H1 (cell line): Measurements from ENCODE around the gene PVR. TPM values are rescaled to one million over a fixed set of nuclear protein-coding genes. Genes with fewer than 3 reads are reported as not detected.

ENCODE experiments used
- ASH2L ChIP-seq: fragments of 200-600, 300-600 bp; sonication (generic); IDR thresholded peaks from one replicate; pipeline ENCODE4 v1.7.1; 2017; ENCODE audit warnings: low read length
- BACH1 ChIP-seq: IDR thresholded peaks from 2 replicates; pipeline ENCODE4 v1.6.1; 2012; ENCODE audit warnings: low read length, improper control_type of control experiment
- CHD2 ChIP-seq: IDR thresholded peaks from 2 replicates; pipeline ENCODE4 v1.6.1; 2012; ENCODE audit warnings: low read length, improper control_type of control experiment
- EP300 ChIP-seq, 2 experiments: IDR thresholded peaks; 1 replicate in 1 of 2; 2 replicates in 1 of 2; pipeline ENCODE4 v1.6.1; 2011 to 2012; ENCODE audit warnings: low read depth in 2 of 2, low read length in 2 of 2, mild to moderate bottlenecking in 2 of 2, borderline replicate concordance in 1 of 2, inconsistent platforms in 1 of 2, moderate library complexity in 1 of 2
- FOSL1 ChIP-seq: IDR thresholded peaks from 2 replicates; pipeline ENCODE4 v1.6.1; 2011; ENCODE audit warnings: mild to moderate bottlenecking, low read depth, low read length, moderate library complexity; ENCODE audit not compliant: insufficient read depth
- HDAC6 ChIP-seq: IDR thresholded peaks from one replicate; pipeline ENCODE4 v1.7.1; 2012; ENCODE audit warnings: low read depth, mild to moderate bottlenecking, inconsistent platforms, low read length, moderate library complexity
- JUND ChIP-seq: IDR thresholded peaks from 2 replicates; pipeline ENCODE4 v1.6.1; 2011; ENCODE audit warnings: mild to moderate bottlenecking, improper control_type of control experiment, low read length
- NRF1 ChIP-seq: IDR thresholded peaks from 2 replicates; pipeline ENCODE4 v1.6.1; 2011; ENCODE audit warnings: mild to moderate bottlenecking, low read depth, low read length, improper control_type of control experiment
- polyA plus RNA-seq, 7 experiments: library from polyadenylated mRNA; depleted of rRNA in 3 of 7; stranded (reverse) in 5 of 7; unstranded in 2 of 7; fragments of >200 nt in 5 of 7; fragments of 200-250 nt in 2 of 7; gene quantifications; 1 replicate in 5 of 7; 2 replicates in 1 of 7; 4 replicates in 1 of 7; pipeline versions ENCODE4 v1.2.1 to v1.2.3, GENCODE V29; 2011 to 2013; ENCODE audit warnings: missing spikeins in 2 of 7, mixed read lengths in 2 of 7
- total RNA-seq: library from RNA; stranded (reverse); fragmentation: NEBNext Ultra II Directional; extraction: Animal tissue kit (Norgen Biotek cat#: 25700); gene quantifications from 2 replicates; pipeline ENCODE4 v1.2.1, GENCODE V29; 2021
- TF ChIP-seq, protein P1 (sequence below): IDR thresholded peaks from 2 replicates; pipeline ENCODE4 v1.6.1; 2011; ENCODE audit warnings: low read length, improper control_type of control experiment

The PVR gene
- total and polyA plus RNA-seq, 2 of the 8 experiments (the other 6 are each of a cell fraction or from before 2014, with no cell fraction given): 13.3 to 14.8 TPM

DNA sequence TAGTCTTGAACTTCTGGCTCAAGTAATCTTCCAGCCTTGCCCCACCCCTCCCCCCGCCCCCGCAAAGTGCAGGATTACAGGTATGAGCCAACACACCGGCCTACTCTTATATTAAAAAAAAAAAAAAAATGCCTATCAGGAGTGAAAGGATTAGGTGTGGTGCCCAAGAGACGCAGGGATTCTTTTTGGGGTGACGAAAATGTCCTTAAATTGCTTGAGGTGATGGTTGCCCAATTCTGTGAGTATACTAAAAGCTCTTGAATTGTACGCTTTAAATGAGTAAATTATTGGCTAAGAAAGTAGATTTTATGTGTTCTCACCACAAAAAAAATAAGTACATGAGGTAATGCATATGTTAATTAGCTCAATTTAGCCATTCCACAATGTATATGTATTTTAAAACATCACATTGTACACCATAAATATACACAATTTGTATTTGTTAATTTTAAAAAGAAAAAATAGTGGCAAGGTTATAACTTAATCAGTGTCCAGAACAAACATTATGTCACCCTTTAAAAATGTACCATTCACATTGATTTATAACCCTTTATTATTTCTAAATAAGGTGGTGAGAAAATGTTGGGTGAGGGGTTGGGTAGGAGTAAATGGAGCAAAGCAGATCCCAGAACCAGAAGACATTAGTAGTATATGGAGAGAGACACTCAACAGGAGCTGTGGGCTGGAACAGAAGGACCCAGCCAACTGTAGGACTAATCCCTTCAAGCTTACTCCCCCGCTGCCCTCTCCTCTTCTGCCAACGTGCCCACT, 26.4 kb upstream of the PVR start (continued):
- TF ChIP-seq FOSL1 (no peak), BACH1 (no peak), NRF1 (no peak), EP300 (IDR thresholded peaks at IDR 0.05; ENCODE audit: borderline replicate concordance in 1 of 2, low read depth in 2 of 2, low read length in 2 of 2) (no peak), HDAC6 (no peak), CHD2 (no peak), ASH2L (no peak), JUND (no peak)
- TF ChIP-seq, protein P1, sequence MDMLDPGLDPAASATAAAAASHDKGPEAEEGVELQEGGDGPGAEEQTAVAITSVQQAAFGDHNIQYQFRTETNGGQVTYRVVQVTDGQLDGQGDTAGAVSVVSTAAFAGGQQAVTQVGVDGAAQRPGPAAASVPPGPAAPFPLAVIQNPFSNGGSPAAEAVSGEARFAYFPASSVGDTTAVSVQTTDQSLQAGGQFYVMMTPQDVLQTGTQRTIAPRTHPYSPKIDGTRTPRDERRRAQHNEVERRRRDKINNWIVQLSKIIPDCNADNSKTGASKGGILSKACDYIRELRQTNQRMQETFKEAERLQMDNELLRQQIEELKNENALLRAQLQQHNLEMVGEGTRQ: no peak
